Trophoblast cell (in vitro differentiated cells and primary cell): ENCODE data around the gene AHDC1.
"Not testable (repeated sequence)": the region's sequence is repeated elsewhere in the genome, so short reads cannot be mapped to it uniquely, and the experiment has no call there.

Experiments used
- DNase-seq, 2 donors: peaks; one replicate each; pipeline ENCODE4 v3.0.0-alpha.2; 2016
- H2AFZ ChIP-seq: 2 replicates; pipeline ENCODE4 v1.6.1; 2013; ENCODE audit warnings: low read length, moderate library complexity, mild to moderate bottlenecking; ENCODE audit not compliant: insufficient read depth, poor library complexity
- H2AK5ac ChIP-seq: 2 replicates; pipeline ENCODE4 v1.6.1; 2013; ENCODE audit warnings: mild to moderate bottlenecking, low read length
- H2BK120ac ChIP-seq: 2 replicates; pipeline ENCODE4 v1.6.1; 2013; ENCODE audit warnings: low read length, mild to moderate bottlenecking, moderate library complexity; ENCODE audit not compliant: insufficient read depth, poor library complexity
- H2BK12ac ChIP-seq: 2 replicates; pipeline ENCODE4 v1.6.1; 2013; ENCODE audit warnings: mild to moderate bottlenecking, low read length, moderate library complexity
- H2BK5ac ChIP-seq: 2 replicates; pipeline ENCODE4 v1.6.1; 2013; ENCODE audit warnings: low read length, low read depth, moderate library complexity, mild to moderate bottlenecking; ENCODE audit not compliant: poor library complexity
- H3K14ac ChIP-seq: 2 replicates; pipeline ENCODE4 v1.6.1; 2013; ENCODE audit warnings: mild to moderate bottlenecking, low read length
- H3K18ac ChIP-seq: 2 replicates; pipeline ENCODE4 v1.6.1; 2013; ENCODE audit warnings: mild to moderate bottlenecking, low read length
- H3K23ac ChIP-seq: 2 replicates; pipeline ENCODE4 v1.6.1; 2013; ENCODE audit warnings: low read length
- H3K27ac ChIP-seq: 2 replicates; pipeline ENCODE4 v1.5.1; 2013; ENCODE audit warnings: low read depth, mild to moderate bottlenecking, inconsistent platforms, low read length, moderate library complexity
- H3K27me3 ChIP-seq: 2 replicates; pipeline ENCODE4 v1.6.1; 2013; ENCODE audit warnings: inconsistent platforms, mild to moderate bottlenecking, low read length, moderate library complexity; ENCODE audit not compliant: insufficient read depth
- H3K36me3 ChIP-seq, 2 experiments: 1 replicate in 1 of 2; 2 replicates in 1 of 2; pipeline ENCODE4 v1.6.1; 2013; ENCODE audit warnings: low read length in 2 of 2, mild to moderate bottlenecking in 2 of 2, moderate library complexity in 1 of 2; ENCODE audit not compliant: insufficient read depth in 2 of 2, control insufficient read depth in 1 of 2
- H3K4ac ChIP-seq: 2 replicates; pipeline ENCODE4 v1.6.1; 2013; ENCODE audit warnings: low read depth, mild to moderate bottlenecking, low read length, moderate library complexity
- H3K4me1 ChIP-seq, 2 experiments: 1 replicate in 1 of 2; 2 replicates in 1 of 2; pipeline ENCODE4 v1.6.1; 2013; ENCODE audit warnings: low read length in 2 of 2, mild to moderate bottlenecking in 2 of 2, moderate library complexity in 1 of 2; ENCODE audit not compliant: insufficient read depth in 2 of 2, control insufficient read depth in 1 of 2
- H3K4me2 ChIP-seq: 2 replicates; pipeline ENCODE4 v1.6.1; 2013; ENCODE audit warnings: inconsistent platforms, mild to moderate bottlenecking, low read length, moderate library complexity
- H3K4me3 ChIP-seq: 2 replicates; pipeline ENCODE4 v1.5.1; 2013; ENCODE audit warnings: mild to moderate bottlenecking, low read depth, low read length, inconsistent platforms
- H3K79me1 ChIP-seq: one replicate; pipeline ENCODE4 v1.6.1; 2013; ENCODE audit warnings: low read length
- H3K79me2 ChIP-seq: 2 replicates; pipeline ENCODE4 v1.6.1; 2013; ENCODE audit warnings: low read length, mild to moderate bottlenecking; ENCODE audit not compliant: control insufficient read depth, insufficient read depth, poor library complexity
- H3K9ac ChIP-seq: 2 replicates; pipeline ENCODE4 v1.6.1; 2013; ENCODE audit warnings: mild to moderate bottlenecking, low read length
- H3K9me3 ChIP-seq: 2 replicates; pipeline ENCODE4 v1.6.1; 2013; ENCODE audit warnings: low read depth, mild to moderate bottlenecking, control low read depth, inconsistent platforms, low read length; ENCODE audit not compliant: insufficient read depth
- H4K12ac ChIP-seq: 2 replicates; pipeline ENCODE4 v1.6.1; 2013; ENCODE audit warnings: low read depth, mild to moderate bottlenecking, low read length, moderate library complexity
- H4K8ac ChIP-seq: 2 replicates; pipeline ENCODE4 v1.6.1; 2013; ENCODE audit warnings: low read depth, mild to moderate bottlenecking, low read length, moderate library complexity
- H4K91ac ChIP-seq: one replicate; pipeline ENCODE4 v1.6.1; 2013; ENCODE audit warnings: low read depth, mild to moderate bottlenecking, low read length, moderate library complexity
- WGBS: extraction: QIAGEN DNeasy Blood & Tissue Kit; methylation state at CpG from one replicate; pipeline ENCODE4 v1.1.7; 2013; ENCODE audit warnings: missing lambda C conversion rate; ENCODE audit not compliant: insufficient read length, insufficient coverage; ENCODE audit errors: extremely low coverage; 5-methylcytosine and 5-hydroxymethylcytosine counted together

Gene AHDC1

GRCh38 chr1:27645071-27645415 lies 41.1 kb upstream of the AHDC1 start:
- Histone ChIP-seq H3K4me3 (no peak overlapping the region), H3K14ac (no peak overlapping the region), H3K36me3 (no peaks in the 10 kb centered on the region), H2BK120ac (no peak overlapping the region), H3K4me1 (peaks cover 0 to under 1% of the 10 kb centered on the region in 2 experiments), H2AK5ac (no peak overlapping the region), H3K4ac (no peak overlapping the region), H2AFZ (no peak overlapping the region), H3K9ac (no peak overlapping the region), H4K91ac (no peak overlapping the region), H3K27ac (no peak overlapping the region), H3K79me2 (no peaks in the 10 kb centered on the region), H3K27me3 (no peaks in the 10 kb centered on the region), H4K8ac (no peak overlapping the region), H3K9me3 (no peaks in the 10 kb centered on the region), H2BK5ac (no peak overlapping the region), H3K4me2 (no peak overlapping the region), H2BK12ac (no peak overlapping the region), H3K23ac (no peak overlapping the region), H3K79me1 (no peaks in the 10 kb centered on the region), H4K12ac (no peak overlapping the region), H3K18ac (no peak overlapping the region)
- DNase-seq: no peak
- WGBS: no CpG with 5 or more reads among the region's 4 CpGs

- no peak overlapping the region for H4K12ac ChIP-seq
- no peak overlapping the region for H3K4me2 ChIP-seq
- no peaks in the 10 kb centered on the region for H3K79me2 ChIP-seq
- H2AFZ ChIP-seq: no peak overlapping the region
- H3K9me3 ChIP-seq: no peaks in the 10 kb centered on the region
- no peak overlapping the region for H2BK12ac ChIP-seq
- no peak overlapping the region for H3K9ac ChIP-seq
- no CpG with 5 or more reads among the region's 5 CpGs for WGBS
- H3K14ac ChIP-seq: no peak overlapping the region
- no peak overlapping the region for H3K4ac ChIP-seq
- no peak overlapping the region for H4K91ac ChIP-seq
- no peak overlapping the region for H4K8ac ChIP-seq
- H3K27ac ChIP-seq: no peak overlapping the region
- no peak overlapping the region for H2BK120ac ChIP-seq
- H3K36me3 ChIP-seq: no peaks in the 10 kb centered on the region
- H3K4me3 ChIP-seq: no peak overlapping the region
- H3K23ac ChIP-seq: no peak overlapping the region
- no peaks in the 10 kb centered on the region for H3K79me1 ChIP-seq
- DNase-seq: no peak
- no peak overlapping the region for H2AK5ac ChIP-seq
- H3K27me3 ChIP-seq: no peaks in the 10 kb centered on the region
- H2BK5ac ChIP-seq: no peak overlapping the region
- no peaks in the 10 kb centered on the region for H3K4me1 ChIP-seq
- H3K18ac ChIP-seq: no peak overlapping the region
Measured at GRCh38 chr1:27644369-27645070, 40.6 kb upstream of the AHDC1 start.

- H3K14ac ChIP-seq: no peak overlapping the region
- H4K12ac ChIP-seq: no peak overlapping the region
- no peak overlapping the region for H4K91ac ChIP-seq
- no peak overlapping the region for H2BK12ac ChIP-seq
- H3K9me3 ChIP-seq: no peaks in the 10 kb centered on the region
- no peaks in the 10 kb centered on the region for H3K79me1 ChIP-seq
- H2AFZ ChIP-seq: no peak overlapping the region
- no peak overlapping the region for H2BK120ac ChIP-seq
- H3K4me3 ChIP-seq: no peak overlapping the region
- peak; percentile 42 to 84 for DNase-seq
- H4K8ac ChIP-seq: no peak overlapping the region
- no CpG with 5 or more reads among the region's 13 CpGs for WGBS
- H3K36me3 ChIP-seq: no peaks in the 10 kb centered on the region
- no peak overlapping the region for H2AK5ac ChIP-seq
- H3K9ac ChIP-seq: no peak overlapping the region
- H3K23ac ChIP-seq: no peak overlapping the region
- no peaks in the 10 kb centered on the region for H3K4me1 ChIP-seq
- H3K4me2 ChIP-seq: no peak overlapping the region
- H3K27me3 ChIP-seq: no peaks in the 10 kb centered on the region
- H3K79me2 ChIP-seq: no peaks in the 10 kb centered on the region
- no peak overlapping the region for H3K27ac ChIP-seq
- no peak overlapping the region for H3K18ac ChIP-seq
- H3K4ac ChIP-seq: no peak overlapping the region
- no peak overlapping the region for H2BK5ac ChIP-seq
Measured at GRCh38 chr1:27643600-27644368, 39.8 kb upstream of the AHDC1 start.

GRCh38 chr1:27640514-27640913 lies 36.6 kb upstream of the AHDC1 start:
- no CpG with 5 or more reads among the region's 9 CpGs for WGBS
- not testable (repeated sequence) for H3K9me3 ChIP-seq, H3K36me3 ChIP-seq, H3K18ac ChIP-seq, H4K12ac ChIP-seq, H3K9ac ChIP-seq, H3K23ac ChIP-seq, H3K27ac ChIP-seq, H3K27me3 ChIP-seq, H2BK120ac ChIP-seq, H4K91ac ChIP-seq, H4K8ac ChIP-seq, H3K4me3 ChIP-seq, H3K4me1 ChIP-seq, H2AK5ac ChIP-seq, H2BK12ac ChIP-seq, H3K4me2 ChIP-seq, H2BK5ac ChIP-seq, H2AFZ ChIP-seq, H3K4ac ChIP-seq, H3K79me2 ChIP-seq, H3K14ac ChIP-seq, H3K79me1 ChIP-seq, DNase-seq
